GM19025 (cell line): ENCODE data around the gene TLK1.
"Not testable (repeated sequence)": the region's sequence is repeated elsewhere in the genome, so short reads cannot be mapped to it uniquely, and the experiment has no call there.

Source experiments
- ATAC-seq: cut with Tn5 transposase; IDR thresholded peaks from one replicate; pipeline ENCODE4 v1.9.1; 2021; ENCODE audit warnings: mild to moderate bottlenecking, low read depth, moderate library complexity; ENCODE audit not compliant: unreplicated experiment

Gene TLK1

DNA sequence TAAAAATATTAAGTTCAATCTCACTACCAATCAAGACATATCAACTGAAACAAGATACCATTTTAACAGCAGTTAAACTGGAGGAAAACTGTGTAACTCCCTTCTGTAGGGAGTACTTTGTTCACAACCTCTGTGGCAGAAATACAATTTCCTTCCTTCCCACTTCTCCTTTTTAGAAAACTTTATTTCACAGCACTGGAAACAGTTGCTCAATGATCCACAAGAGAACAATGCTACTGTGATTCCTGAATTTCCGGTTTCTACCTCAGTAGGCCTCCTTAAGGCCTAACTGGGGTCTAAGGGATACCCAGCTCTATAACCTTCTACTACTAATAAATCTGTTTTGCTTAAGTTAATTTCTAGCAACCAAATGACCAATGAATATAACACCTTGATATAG is 14.1 kb downstream of the TLK1 start:
- no peak for ATAC-seq

GRCh38 chr2:171146071-171146470 is 14.6 kb downstream of the TLK1 start:
- ATAC-seq, result no peak

DNA sequence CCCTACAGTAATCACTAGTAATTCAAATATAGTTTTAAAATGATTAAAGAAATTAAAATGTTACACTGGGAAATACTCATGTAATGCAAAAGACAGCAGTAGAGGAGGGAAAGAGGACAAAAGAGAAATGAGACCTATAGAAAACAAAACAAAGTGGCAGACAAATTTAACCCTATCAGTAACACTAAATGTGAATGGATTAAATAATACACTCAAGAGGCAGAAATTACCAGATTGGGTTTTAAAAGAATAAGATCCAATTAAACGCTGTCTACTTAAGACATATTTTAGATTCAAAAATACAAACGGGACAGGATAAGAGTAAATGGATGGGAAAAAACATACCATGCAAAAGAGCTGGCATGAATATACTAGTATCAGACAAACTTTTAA is 17.0 kb downstream of the TLK1 start:
- no peak for ATAC-seq

GRCh38 chr2:171142398-171142797 is 18.3 kb downstream of the TLK1 start:
- ATAC-seq, result no peak

GRCh38 chr2:171141320-171141719 is 19.4 kb downstream of the TLK1 start:
- ATAC-seq, result no peak

DNA sequence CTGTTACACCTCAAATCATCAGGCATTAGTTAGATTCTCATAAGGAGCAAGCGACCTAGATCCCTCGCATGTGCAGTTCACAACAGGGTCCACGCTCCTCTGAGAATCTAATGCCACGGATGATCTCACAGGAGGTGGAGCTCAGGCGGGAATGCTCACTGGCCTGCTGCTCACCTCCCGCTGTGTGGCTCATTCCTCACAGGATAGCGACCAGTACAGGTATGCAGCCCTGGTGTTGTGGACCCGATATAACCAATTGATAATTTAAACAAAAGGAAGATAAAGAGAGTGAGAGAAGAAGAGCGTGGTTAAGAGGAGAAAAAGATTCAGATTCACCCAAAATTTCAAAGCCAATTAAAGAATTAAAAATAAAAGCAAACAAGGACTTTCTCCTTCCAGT is 20.8 kb downstream of the TLK1 start:
- ATAC-seq, result no peak

DNA sequence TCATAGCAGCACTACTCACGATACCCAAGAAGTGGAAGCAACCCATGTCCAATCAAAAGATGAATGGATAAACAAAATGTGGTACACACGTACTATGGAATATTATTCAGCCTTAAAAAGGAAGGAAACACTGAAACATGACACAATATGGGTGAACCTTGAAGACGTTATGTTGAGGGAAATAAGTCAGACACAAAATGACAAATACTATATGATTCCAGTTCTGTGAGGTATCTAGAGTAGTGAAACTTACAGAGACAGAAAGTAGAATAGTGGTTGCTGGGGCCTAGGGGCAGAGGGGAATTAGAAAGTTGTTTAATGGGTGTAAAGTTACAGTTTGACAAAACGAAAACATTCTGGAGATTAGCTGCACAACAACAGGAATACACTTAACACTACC is 24.7 kb downstream of the TLK1 start:
- ATAC-seq, result peak; percentile 94

DNA sequence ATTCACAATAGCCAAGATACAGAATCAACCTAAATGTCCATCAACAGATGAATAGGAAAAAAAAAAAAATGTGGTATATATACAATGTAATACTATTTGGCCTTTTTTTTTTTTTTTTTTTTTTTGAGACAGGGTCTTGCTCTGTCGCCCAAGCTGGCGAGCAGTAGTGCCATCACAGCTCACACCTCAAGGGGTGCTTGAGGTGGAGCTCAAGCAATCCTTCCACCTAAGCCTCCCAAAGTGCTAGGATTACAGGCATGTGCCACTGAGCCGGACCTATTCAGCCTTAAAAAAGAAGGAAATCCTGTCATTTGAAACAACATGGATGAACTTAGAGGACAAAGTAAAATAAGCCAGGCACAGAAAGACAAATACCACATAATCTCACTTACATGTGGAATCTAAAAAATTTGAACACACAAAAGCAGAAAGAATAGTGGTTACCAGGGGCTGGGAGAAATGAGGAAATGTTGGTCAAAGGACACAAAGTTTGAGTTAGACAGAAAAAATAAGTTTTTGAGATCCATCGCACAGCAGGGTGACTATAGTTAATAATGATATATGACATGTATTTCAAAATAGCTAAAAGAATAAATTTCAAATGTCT is 26.0 kb downstream of the TLK1 start:
- no peak for ATAC-seq

DNA sequence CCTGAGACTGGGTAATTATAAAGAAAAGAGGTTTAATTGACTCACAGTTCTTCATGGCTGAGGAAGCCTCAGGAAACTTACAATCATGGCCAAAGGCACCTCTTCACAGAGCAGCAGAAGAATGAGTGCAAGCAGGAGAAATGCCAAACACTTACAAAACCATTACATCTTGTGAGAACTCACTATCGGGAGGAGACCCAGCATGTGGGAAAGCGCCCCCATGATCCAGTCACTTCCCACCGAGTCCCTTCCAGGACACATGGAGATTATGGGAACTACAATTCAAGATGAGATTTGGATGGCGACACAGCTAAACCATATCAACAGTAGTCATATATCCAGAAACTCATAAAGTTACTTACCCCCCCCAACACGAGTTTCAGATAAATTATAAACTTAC is 28.6 kb downstream of the TLK1 start:
- no peak for ATAC-seq

DNA sequence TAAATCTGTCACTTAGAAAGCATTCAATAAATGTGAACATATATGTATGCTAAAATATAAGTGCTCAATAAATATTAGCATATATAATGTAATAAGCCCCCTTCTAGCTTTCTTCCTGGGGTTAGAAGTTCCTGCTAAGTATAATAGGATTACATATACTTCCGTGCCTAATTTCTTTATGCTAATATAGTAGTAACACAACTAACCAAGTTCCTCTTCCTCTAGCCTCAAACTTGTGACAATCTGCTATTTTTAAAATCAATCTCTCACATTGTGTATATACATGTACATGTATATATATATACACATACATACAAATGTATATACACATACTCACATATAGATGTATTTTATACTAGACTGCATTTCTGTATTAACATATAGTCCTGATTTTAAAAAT is 32.2 kb downstream of the TLK1 start:
- no peak for ATAC-seq

- no peak for ATAC-seq
These were observed 36.2 kb downstream of the TLK1 start for GRCh38 chr2:171124541-171124940.

DNA sequence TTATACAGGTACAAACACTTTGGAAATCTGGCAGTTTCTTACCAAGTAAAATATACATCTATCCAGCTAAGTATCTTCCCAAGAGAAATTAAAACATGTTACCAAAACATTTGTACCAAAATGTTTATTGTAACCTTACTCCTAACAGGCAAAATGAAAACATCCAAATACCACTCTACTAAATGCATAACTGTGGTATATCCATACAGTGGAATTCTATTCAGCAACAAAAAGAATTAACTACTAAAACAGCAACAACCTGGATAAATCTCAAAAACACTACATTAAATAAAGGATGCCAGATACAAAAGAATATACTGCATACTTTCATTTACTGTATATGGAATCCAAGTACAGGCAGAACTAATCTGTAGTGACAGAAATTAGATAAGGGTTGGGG is 51.1 kb downstream of the TLK1 start:
- no peak for ATAC-seq

DNA sequence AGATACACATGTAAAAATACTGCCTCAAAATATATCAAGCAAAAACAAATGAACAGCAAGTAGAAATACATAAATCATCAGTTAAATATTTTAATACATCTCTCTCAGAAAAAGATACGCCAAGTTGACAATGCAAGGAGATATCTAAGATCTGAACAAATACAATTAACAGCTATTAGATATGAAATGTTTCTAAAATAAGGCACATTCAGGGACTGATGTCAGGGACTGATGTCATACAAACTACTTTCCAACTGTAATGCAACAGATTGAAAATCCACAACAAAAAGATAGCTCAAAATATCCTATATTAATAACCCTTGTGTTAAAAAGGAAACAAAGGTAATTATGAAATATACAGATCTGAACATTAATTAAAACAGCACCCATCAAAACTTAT is 51.7 kb downstream of the TLK1 start:
- ATAC-seq, result no peak

- no peak for ATAC-seq
These were observed 52.9 kb downstream of the TLK1 start for GRCh38 chr2:171107803-171108202.

DNA sequence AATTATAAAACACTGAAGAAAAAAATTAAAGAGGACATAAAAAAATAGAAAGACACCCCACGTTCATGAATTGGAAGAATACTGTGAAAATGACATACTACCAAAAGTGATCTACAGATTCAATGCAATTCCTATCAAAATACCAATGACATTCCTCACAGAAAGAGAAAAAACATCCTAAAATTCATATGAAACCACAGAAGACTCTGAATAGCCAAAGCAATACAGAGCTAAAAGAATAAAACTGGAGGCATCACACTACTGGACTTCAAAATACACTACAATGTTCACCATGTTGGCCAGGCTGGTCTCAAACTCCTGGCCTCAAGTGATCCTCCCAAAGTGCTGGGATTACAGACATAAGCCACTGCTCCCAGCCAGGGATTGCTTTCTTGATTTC is 56.3 kb downstream of the TLK1 start:
- ATAC-seq, result no peak

DNA sequence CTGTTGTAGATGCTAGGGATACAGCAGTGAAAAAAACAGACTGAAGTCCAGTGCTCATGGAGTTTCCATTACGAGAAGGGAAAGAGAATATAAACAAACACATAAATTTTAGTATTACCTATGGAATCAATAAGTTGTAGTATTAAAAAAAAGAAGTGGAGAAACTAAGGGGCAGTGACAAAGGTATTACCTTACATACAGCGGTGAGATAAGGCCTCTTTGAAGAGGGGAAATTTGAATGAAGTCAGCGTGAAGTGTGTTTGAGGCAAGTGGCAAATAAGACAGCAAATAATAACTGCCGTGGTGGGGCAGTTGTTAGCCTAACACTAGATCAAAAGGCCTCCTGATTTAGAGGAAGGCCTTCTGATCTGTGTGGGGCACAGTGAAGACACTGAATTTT is 57.9 kb downstream of the TLK1 start:
- no peak for ATAC-seq

DNA sequence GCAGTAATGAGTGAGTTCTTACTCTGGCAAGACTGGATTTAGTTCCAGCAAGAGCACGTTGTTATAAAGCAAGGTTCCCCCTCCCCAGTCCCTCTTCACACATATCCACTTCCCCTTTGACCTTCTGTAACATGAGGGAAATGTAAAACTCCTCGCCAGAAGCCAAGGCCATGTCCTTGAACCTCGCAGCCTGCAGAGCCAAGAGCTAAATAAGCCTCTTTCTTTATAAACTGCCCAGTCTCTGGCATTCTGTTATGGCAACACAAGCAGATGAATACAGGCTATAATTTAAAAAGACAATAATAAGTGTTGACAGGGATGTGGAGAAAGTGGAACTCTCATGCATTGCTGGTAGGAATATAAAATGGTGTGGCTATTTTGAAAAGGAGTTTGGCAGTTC is 60.3 kb downstream of the TLK1 start:
- no peak for ATAC-seq

- ATAC-seq, result no peak
These were observed 62.1 kb downstream of the TLK1 start for GRCh38 chr2:171098607-171099006.

DNA sequence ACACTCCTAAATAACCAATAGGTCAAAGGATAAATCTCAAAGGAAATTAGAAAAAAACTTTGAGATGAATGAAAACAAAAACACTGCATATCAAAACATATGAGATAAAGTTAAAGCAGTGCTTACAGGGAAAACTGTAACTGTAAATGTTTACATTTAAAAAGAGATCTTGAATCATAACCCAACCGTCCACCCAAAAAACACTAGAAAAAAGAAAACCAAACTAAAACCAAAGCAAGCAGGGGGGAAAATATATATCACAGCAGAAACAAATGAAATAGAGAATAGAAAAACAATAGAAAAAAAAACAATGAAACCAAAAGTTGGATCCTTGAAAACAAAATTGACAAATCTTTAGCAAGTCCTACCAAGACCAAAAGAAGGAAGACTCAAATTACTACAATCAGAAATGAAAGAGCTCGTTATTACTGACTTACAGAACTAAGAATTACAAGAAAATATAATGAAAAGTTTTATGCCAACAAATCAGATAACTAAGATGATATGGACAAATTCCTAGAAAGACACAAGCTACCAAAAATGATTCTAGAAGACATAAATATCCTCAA is 65.6 kb downstream of the TLK1 start:
- ATAC-seq, result no peak

DNA sequence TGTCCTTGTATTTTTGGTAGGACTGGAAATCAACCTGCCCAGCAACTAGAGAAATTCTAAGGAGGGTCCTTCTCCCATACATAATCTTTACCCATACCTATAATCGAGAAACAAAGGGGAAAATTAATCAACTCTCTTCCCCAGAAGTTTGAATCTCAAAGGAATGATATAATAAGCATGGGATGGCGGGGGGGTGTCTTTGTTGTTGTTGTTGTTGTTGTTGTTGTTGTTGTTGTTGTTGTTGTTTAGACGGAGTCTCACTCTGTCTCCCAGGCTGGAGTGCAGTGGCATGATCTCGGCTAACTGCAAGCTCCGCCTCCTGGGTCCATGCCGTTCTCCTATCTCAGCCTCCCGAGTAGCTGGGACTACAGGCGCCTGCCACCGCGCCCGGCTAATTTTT is 69.2 kb downstream of the TLK1 start:
- not testable (repeated sequence) for ATAC-seq

DNA sequence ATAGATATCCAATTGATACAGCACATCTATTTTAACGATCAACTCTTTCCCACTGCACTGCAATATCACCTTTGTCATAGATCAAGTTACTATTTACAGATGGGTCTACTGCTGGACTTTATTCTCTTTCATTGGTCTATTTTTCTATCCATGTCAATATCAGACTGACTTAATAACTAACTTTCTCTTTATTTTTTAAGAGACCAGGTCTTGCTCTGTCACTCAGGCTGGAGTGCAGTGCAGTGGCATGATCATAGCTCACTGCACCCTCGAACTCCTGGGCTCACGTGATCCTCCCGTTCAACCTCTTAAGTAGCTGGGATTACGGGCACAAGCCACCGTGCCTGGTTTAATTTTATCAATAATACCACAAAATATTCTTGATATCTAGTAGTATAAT is 71.2 kb downstream of the TLK1 start:
- no peak for ATAC-seq

- no peak for ATAC-seq
These were observed 72.4 kb downstream of the TLK1 start for GRCh38 chr2:171088057-171088834.
